Tibial nerve (tissue), 4 donors: ENCODE results near the gene TMC2. TPM values are rescaled to one million over a fixed set of nuclear protein-coding genes. Genes with fewer than 3 reads are reported as not detected.
"Not testable (repeated sequence)": the region's sequence is repeated elsewhere in the genome, so short reads cannot be mapped to it uniquely, and the experiment has no call there.

ENCODE experiments used
- DNase-seq, 2 donors: peaks; one replicate each; pipeline ENCODE4 v3.0.0-alpha.2; 2019; ENCODE audit warnings: low spot score in 2 of 2
- H3K27ac ChIP-seq, 4 donors: fragments of 200-600 bp; sonication (generic) in 3 of 4; one replicate each; pipeline ENCODE4 v1.5.1; 2017 to 2019; ENCODE audit warnings: mild to moderate bottlenecking in 1 of 4
- H3K27me3 ChIP-seq, 2 donors: fragments of 200-600 bp; sonication (generic) in 1 of 2; one replicate each; pipeline versions ENCODE4 v1.5.1 to v1.6.0; 2017 to 2019
- H3K36me3 ChIP-seq, 3 donors: fragments of 200-600 bp; sonication (generic); one replicate each; pipeline ENCODE4 v1.5.1; 2018 to 2019
- H3K4me1 ChIP-seq, 4 donors: fragments of 200-600 bp; sonication (generic) in 3 of 4; one replicate each; pipeline ENCODE4 v1.5.1; 2017 to 2019
- H3K4me3 ChIP-seq, 4 donors: fragments of 200-600 bp; sonication (generic) in 3 of 4; one replicate each; pipeline ENCODE4 v1.5.1; 2017 to 2019; ENCODE audit warnings: mild to moderate bottlenecking in 1 of 4, moderate library complexity in 1 of 4
- H3K9me3 ChIP-seq, 4 donors: fragments of 200-600 bp; sonication (generic) in 3 of 4; one replicate each; pipeline ENCODE4 v1.5.1; 2017 to 2019
- CTCF ChIP-seq, 5 experiments: fragments of 200-600 bp in 3 of 5; fragments of 450-650 bp in 2 of 5; sonication (generic) in 3 of 5; IDR thresholded peaks; one replicate each; pipeline ENCODE4 v1.5.1; 2016 to 2019; ENCODE audit warnings: antibody characterized with exemption in 5 of 5, mild to moderate bottlenecking in 3 of 5, moderate library complexity in 2 of 5
- EP300 ChIP-seq, 2 donors: sonication (generic); formaldehyde crosslinking; IDR thresholded peaks; one replicate each; pipeline ENCODE4 v1.6.1; 2017; ENCODE audit warnings: antibody characterized with exemption in 2 of 2, mild to moderate bottlenecking in 1 of 2
- POLR2A ChIP-seq, 2 donors: fragments of 450-650 bp; IDR thresholded peaks; one replicate each; pipeline ENCODE4 v1.6.1; 2017; ENCODE audit warnings: antibody characterized with exemption in 2 of 2, mild to moderate bottlenecking in 2 of 2, moderate library complexity in 2 of 2
- WGBS, 2 donors: methylation state at CpG; one replicate each; pipeline ENCODE4 v1.1.5; 2018; 5-methylcytosine and 5-hydroxymethylcytosine counted together
- total RNA-seq, 4 donors: library from RNA; depleted of rRNA; stranded (reverse); fragments of >200 nt; gene quantifications; one replicate each; pipeline ENCODE4 v1.1.0, GENCODE V29; 2016

TMC2 gene
- under 1 TPM; 0.21 to 0.59 (median 0.26) TPM for total RNA-seq

GRCh38 chr20:2536560-2536986 lies at the start of gene TMC2:
TMC2 (plus strand) TSS chr20:2536573; CDS start chr20:2536622, 49 bp downstream.
- no peak within 1 kb of the TSS for H3K4me3 ChIP-seq
- H3K27me3 ChIP-seq = peaks cover 0 to 32% of the 10 kb centered on the region in 2 donors
- no peak for TF ChIP-seq EP300 (IDR thresholded peaks at IDR 0.05)
- TF ChIP-seq POLR2A (IDR thresholded peaks at IDR 0.05) = no peak
- TF ChIP-seq CTCF (IDR thresholded peaks at IDR 0.05) = no peak
- 63 to 65% methylated on average over 4 to 12 of the region's 13 CpGs for WGBS, 2 donors
- no peaks in the 10 kb centered on the region for H3K9me3 ChIP-seq
- no peak for DNase-seq
- H3K36me3 ChIP-seq = no peaks in the 10 kb centered on the region
- H3K4me1 ChIP-seq = peaks cover 0 to 18% (median 3%) of the 10 kb centered on the region in 4 donors
- no peak within 1 kb of the TSS for H3K27ac ChIP-seq

- peaks cover 0 to 33% (median 9%) of the 10 kb centered on the region in 3 donors for H3K36me3 ChIP-seq
- WGBS, 2 donors = 96 to 97% methylated on average over 2 of the region's 2 CpGs
- not testable (repeated sequence) for DNase-seq, H3K27me3 ChIP-seq, H3K4me3 ChIP-seq, H3K27ac ChIP-seq, H3K9me3 ChIP-seq, H3K4me1 ChIP-seq
Measured at GRCh38 chr20:2502808-2503384, 33.5 kb upstream of the TMC2 start.

- H3K9me3 ChIP-seq, H3K27ac ChIP-seq, H3K27me3 ChIP-seq, DNase-seq, H3K4me3 ChIP-seq: not testable (repeated sequence)
- peaks cover 0 to 16% (median 4%) of the 10 kb centered on the region in 3 donors for H3K36me3 ChIP-seq
- WGBS, 2 donors = 75 to 83% methylated on average over 2 of the region's 2 CpGs
- peaks cover 0 to 15% (median 12%) of the 10 kb centered on the region in 4 donors for H3K4me1 ChIP-seq
Measured at GRCh38 chr20:2504803-2505202, 31.6 kb upstream of the TMC2 start.

- not testable (repeated sequence) for H3K9me3 ChIP-seq, DNase-seq, H3K4me3 ChIP-seq, H3K27me3 ChIP-seq, H3K36me3 ChIP-seq, H3K27ac ChIP-seq
- 82 to 95% methylated on average over 3 of the region's 5 CpGs for WGBS, 2 donors
- H3K4me1 ChIP-seq = peaks cover 0 to 17% (median 12%) of the 10 kb centered on the region in 4 donors
Measured at GRCh38 chr20:2506426-2506825, 29.9 kb upstream of the TMC2 start.

- H3K4me1 ChIP-seq = peaks cover 0 to 17% (median 12%) of the 10 kb centered on the region in 4 donors
- peak overlapping the region in 2 of 4 donors; percentile 88 to 91 for H3K4me3 ChIP-seq
- no peaks in the 10 kb centered on the region for H3K9me3 ChIP-seq
- H3K27me3 ChIP-seq = no peaks in the 10 kb centered on the region
- H3K27ac ChIP-seq = peak overlapping the region in 1 of 4 donors; percentile 88
- no peak for DNase-seq
- no peak for TF ChIP-seq POLR2A (IDR thresholded peaks at IDR 0.05)
- H3K36me3 ChIP-seq = no peaks in the 10 kb centered on the region
- 76% methylated on average over 5 of the region's 5 CpGs for WGBS, 2 donors
Measured at GRCh38 chr20:2507464-2507863, 28.9 kb upstream of the TMC2 start.

GRCh38 chr20:2507875-2508630 lies 28.3 kb upstream of the TMC2 start:
- no peak for DNase-seq
- Histone ChIP-seq H3K9me3 (no peaks in the 10 kb centered on the region), H3K27ac (peak overlapping the region; percentile 83 to 88 (median 86)), H3K27me3 (no peaks in the 10 kb centered on the region), H3K36me3 (no peaks in the 10 kb centered on the region), H3K4me1 (peaks cover 0 to 17% (median 12%) of the 10 kb centered on the region in 4 donors), H3K4me3 (peak overlapping the region; percentile 47 to 91 (median 82))
- TF ChIP-seq EP300 (IDR thresholded peaks at IDR 0.05) = no peak
- 8 to 10% methylated on average over 19 to 22 of the region's 22 CpGs for WGBS, 2 donors

- 0 to 1% methylated on average over 48 to 53 of the region's 53 CpGs for WGBS, 2 donors
- Histone ChIP-seq H3K36me3 (no peaks in the 10 kb centered on the region), H3K4me1 (peaks cover 0 to 17% (median 12%) of the 10 kb centered on the region in 4 donors), H3K27me3 (no peaks in the 10 kb centered on the region), H3K4me3 (peak within 1 kb of the TSS; percentile 47 to 91 (median 82)), H3K27ac (peak within 1 kb of the TSS; percentile 83 to 88 (median 86)), H3K9me3 (no peaks in the 10 kb centered on the region)
- TF ChIP-seq EP300 (IDR thresholded peaks at IDR 0.05) (peak; percentile 76 to 78), POLR2A (IDR thresholded peaks at IDR 0.05) (peak in 1 of 2 donors; percentile 52), CTCF (IDR thresholded peaks at IDR 0.05) (peak in 1 of 5 experiments; percentile 10)
- DNase-seq = peak; percentile 56 to 74
Measured at GRCh38 chr20:2508631-2509467, 27.5 kb upstream of the TMC2 start, which contains the start of gene ZNF343. ZNF343 (minus strand) TSS chr20:2508915; CDS start chr20:2493895, 15,020 bp downstream.
